Transverse colon (tissue), 4 donors: ENCODE results near the gene MRPL19. TPM values are rescaled to one million over a fixed set of nuclear protein-coding genes. Genes with fewer than 3 reads are reported as not detected.
A peak's percentile ranks its signal among the peaks of the same experiment; 100 is the strongest.

Experiments
- DNase-seq: peaks from one replicate; pipeline ENCODE4 v3.0.0-alpha.2; 2019
- H3K27ac ChIP-seq, 4 donors: fragments of 200-600 bp; sonication (generic); 2 replicates each; pipeline ENCODE4 v1.5.1; 2016 to 2018; ENCODE audit warnings: inconsistent platforms in 4 of 4
- H3K27me3 ChIP-seq: fragments of 200-600 bp; sonication (generic); 2 replicates; pipeline ENCODE4 v1.5.1; 2017; ENCODE audit warnings: inconsistent platforms
- H3K36me3 ChIP-seq, 4 donors: fragments of 200-600 bp; sonication (generic); 2 replicates each; pipeline ENCODE4 v1.5.1; 2017 to 2019; ENCODE audit warnings: inconsistent platforms in 4 of 4
- H3K4me1 ChIP-seq, 4 donors: fragments of 200-600 bp; sonication (generic); 2 replicates each; pipeline ENCODE4 v1.5.1; 2017 to 2020; ENCODE audit warnings: inconsistent platforms in 4 of 4
- H3K4me3 ChIP-seq, 4 donors: fragments of 200-600 bp; sonication (generic); 1 replicate in 1 of 4; 2 replicates in 3 of 4; pipeline versions ENCODE4 v1.5.1 to v1.6.1; 2017 to 2019; ENCODE audit warnings: inconsistent platforms in 4 of 4
- H3K9me3 ChIP-seq, 2 donors: fragments of 200-600 bp; sonication (generic); 2 replicates each; pipeline ENCODE4 v1.5.1; 2017 to 2019; ENCODE audit warnings: inconsistent platforms in 2 of 2
- CTCF ChIP-seq, 5 experiments: fragments of 200-600 bp in 3 of 5; fragments of 450-650 bp in 2 of 5; sonication (generic) in 3 of 5; IDR thresholded peaks; 1 replicate in 2 of 5; 2 replicates in 3 of 5; pipeline ENCODE4 v1.5.1; 2016 to 2017; ENCODE audit warnings: antibody characterized with exemption in 5 of 5, inconsistent platforms in 3 of 5, mild to moderate bottlenecking in 2 of 5, moderate library complexity in 1 of 5
- EP300 ChIP-seq: sonication (generic); formaldehyde crosslinking; IDR thresholded peaks from one replicate; pipeline ENCODE4 v1.6.1; 2017; ENCODE audit warnings: antibody characterized with exemption, low read depth
- POLR2A ChIP-seq: fragments of 450-650 bp; IDR thresholded peaks from one replicate; pipeline ENCODE4 v1.6.1; 2016; ENCODE audit warnings: antibody characterized with exemption, mild to moderate bottlenecking, moderate library complexity
- POLR2AphosphoS5 ChIP-seq, 3 donors: sonication (generic); formaldehyde crosslinking; IDR thresholded peaks; one replicate each; pipeline ENCODE4 v1.6.1; 2016; ENCODE audit warnings: antibody characterized with exemption in 3 of 3
- WGBS, 2 donors: methylation state at CpG; one replicate each; pipeline ENCODE4 v1.1.5; 2018; ENCODE audit warnings: low coverage in 1 of 2; 5-methylcytosine and 5-hydroxymethylcytosine counted together
- in situ Hi-C, 4 donors: fragments of 200-750 bp; cut with MboI; loops; one replicate each; pipeline versions ENCODE4 v1.15.0 to v1.15.1; 2017; ENCODE audit warnings: low sequenced_read_pairs in 3 of 4, low pct_ligation_motif_present in 1 of 4, low pct_unique_long_range_greater_than_20kb in 1 of 4
- intact Hi-C: fragments of 100-400 bp; cut with DNase I; formaldehyde crosslinking; loops from one replicate; pipeline ENCODE4 v1.15.1; 2023; ENCODE audit warnings: low total_unique reads
- total RNA-seq, 4 donors: library from RNA; depleted of rRNA; stranded (reverse); fragments of >200 nt; gene quantifications; one replicate each; pipeline ENCODE4 v1.1.0, GENCODE V29; 2016

The MRPL19 gene
- 100 to 1,000 TPM in 1 of 4 donors, 10 to 100 TPM in 2, 1 to 10 TPM in 1; 4.4 to 131 (median 27.4) TPM for total RNA-seq

- WGBS, 2 donors, result 0 to 1% methylated on average over 4 to 45 of the region's 60 CpGs
Observed at GRCh38 chr2:75646583-75647425, at the start of gene MRPL19. Gene MRPL19, plus strand, starts transcription at chr2:75646783. Its CDS starts 25 bp downstream, at chr2:75646808.

DNA sequence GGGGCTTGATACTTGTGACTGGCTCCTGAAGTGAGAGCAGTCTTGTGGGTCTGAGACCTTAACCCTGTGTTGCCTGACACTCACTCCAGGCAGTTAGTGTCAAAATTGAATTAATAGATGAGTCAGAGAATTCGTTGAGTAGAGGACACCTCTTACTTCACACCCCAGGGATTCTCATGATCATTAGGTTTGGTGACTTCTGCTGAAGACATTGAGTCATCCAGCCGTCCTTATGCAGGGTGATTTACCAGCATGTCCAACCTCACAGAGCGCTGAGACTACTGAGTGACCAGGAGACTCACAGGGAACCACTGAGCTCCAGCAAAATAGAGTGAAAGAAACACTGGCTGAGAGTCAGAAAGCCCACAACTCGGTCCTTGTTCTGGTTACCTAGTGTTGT is 49.8 kb upstream of the MRPL19 start:
- Histone ChIP-seq H3K4me3 (no peak overlapping the region), H3K4me1 (no peaks in the 10 kb centered on the region), H3K27me3 (no peaks in the 10 kb centered on the region), H3K9me3 (no peaks in the 10 kb centered on the region), H3K27ac (no peak overlapping the region), H3K36me3 (no peaks in the 10 kb centered on the region)
- DNase-seq, result no peak
- in situ Hi-C loops, result no loop called here
- WGBS, 2 donors, result 76% methylated on average over 4 of the region's 4 CpGs; no CpG with 5 or more reads in 1 of the 2 donors
- no peak for TF ChIP-seq POLR2A
- no peak for TF ChIP-seq EP300
- TF ChIP-seq CTCF (IDR thresholded peaks at IDR 0.05), result no peak
- no peak for TF ChIP-seq POLR2AphosphoS5 (IDR thresholded peaks at IDR 0.05)
- intact Hi-C loops, result no loop called here

More at GRCh38 chr2:75646583-75647425, at the start of gene MRPL19:
- DNase-seq, result peak; percentile 90
- H3K4me1 ChIP-seq, result peaks cover 5 to 19% (median 12%) of the 10 kb centered on the region in 4 donors
- H3K36me3 ChIP-seq, result peaks cover 0 to 5% (median 0%) of the 10 kb centered on the region in 4 donors
- H3K27me3 ChIP-seq, result no peaks in the 10 kb centered on the region
- H3K9me3 ChIP-seq, result no peaks in the 10 kb centered on the region
- H3K4me3 ChIP-seq, result peak within 1 kb of the TSS; percentile 80 to 92 (median 86)
- peak within 1 kb of the TSS; percentile 76 to 86 (median 84) for H3K27ac ChIP-seq
- intact Hi-C loops, result no loop called here
- TF ChIP-seq POLR2AphosphoS5 (IDR thresholded peaks at IDR 0.05) (peak; percentile 63 to 80 (median 71)), EP300 (no peak), POLR2A (peak; percentile 45), CTCF (IDR thresholded peaks at IDR 0.05) (peak in 2 of 5 experiments; percentile 9 to 24)
- in situ Hi-C loops, result no loop called here

- Histone ChIP-seq H3K4me1 (no peaks in the 10 kb centered on the region), H3K27ac (no peak overlapping the region), H3K36me3 (no peaks in the 10 kb centered on the region), H3K4me3 (no peak overlapping the region), H3K27me3 (no peaks in the 10 kb centered on the region), H3K9me3 (no peaks in the 10 kb centered on the region)
- in situ Hi-C loops (no loop called here), intact Hi-C loops (no loop called here)
- DNase-seq, result no peak
- TF ChIP-seq POLR2A (no peak), CTCF (IDR thresholded peaks at IDR 0.05) (no peak), POLR2AphosphoS5 (IDR thresholded peaks at IDR 0.05) (no peak), EP300 (no peak)
- 90 to 93% methylated on average over 6 to 20 of the region's 20 CpGs for WGBS, 2 donors
Observed at GRCh38 chr2:75597949-75598348, 48.6 kb upstream of the MRPL19 start.

GRCh38 chr2:75598589-75599155 is 47.9 kb upstream of the MRPL19 start:
- intact Hi-C loops (no loop called here), in situ Hi-C loops (no loop called here)
- Histone ChIP-seq H3K36me3 (no peaks in the 10 kb centered on the region), H3K4me3 (no peak overlapping the region), H3K27ac (no peak overlapping the region), H3K9me3 (no peaks in the 10 kb centered on the region), H3K27me3 (no peaks in the 10 kb centered on the region), H3K4me1 (no peaks in the 10 kb centered on the region)
- WGBS, 2 donors, result 85 to 93% methylated on average over 5 to 8 of the region's 8 CpGs
- no peak for DNase-seq
- TF ChIP-seq EP300, result no peak
- TF ChIP-seq POLR2A, result no peak
- no peak for TF ChIP-seq CTCF (IDR thresholded peaks at IDR 0.05)
- no peak for TF ChIP-seq POLR2AphosphoS5 (IDR thresholded peaks at IDR 0.05)
